Measurements from ENCODE around the gene CFP.

The CFP gene

GRCh38 chrX:47597222-47597621 is 32.5 kb downstream of the CFP start:
- no peak for TF ChIP-seq CTCF (conservative IDR thresholded peaks at IDR 0.05; ENCODE audit: low read depth, low read length)
- no peak for DNase-seq (ENCODE audit: low read depth)
- H3K4me3 ChIP-seq (ENCODE audit: low read length), result no peak overlapping the region

DNA sequence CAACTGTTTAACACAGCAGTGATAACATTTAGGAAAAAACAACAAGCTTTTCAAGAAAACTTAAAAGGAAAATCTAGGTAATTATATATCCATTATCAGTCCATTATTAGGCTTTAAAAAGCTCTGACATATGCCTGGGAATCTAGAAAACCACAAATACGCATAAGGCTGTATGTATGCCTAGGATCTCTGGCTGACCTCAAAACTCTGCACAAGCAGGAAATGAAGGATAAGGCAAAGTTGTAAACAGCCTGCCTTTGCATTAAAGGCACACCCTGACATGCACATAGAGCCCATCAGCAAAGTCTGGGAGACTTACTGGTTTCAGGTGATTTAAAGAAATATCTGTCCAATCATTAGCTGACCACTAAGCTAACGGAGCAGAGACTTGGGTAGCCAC is 33.5 kb downstream of the CFP start:
- H3K4me3 ChIP-seq (ENCODE audit: low read length), result no peak overlapping the region
- DNase-seq (ENCODE audit: low read depth), result no peak
- TF ChIP-seq CTCF (conservative IDR thresholded peaks at IDR 0.05; ENCODE audit: low read depth, low read length), result no peak

DNA sequence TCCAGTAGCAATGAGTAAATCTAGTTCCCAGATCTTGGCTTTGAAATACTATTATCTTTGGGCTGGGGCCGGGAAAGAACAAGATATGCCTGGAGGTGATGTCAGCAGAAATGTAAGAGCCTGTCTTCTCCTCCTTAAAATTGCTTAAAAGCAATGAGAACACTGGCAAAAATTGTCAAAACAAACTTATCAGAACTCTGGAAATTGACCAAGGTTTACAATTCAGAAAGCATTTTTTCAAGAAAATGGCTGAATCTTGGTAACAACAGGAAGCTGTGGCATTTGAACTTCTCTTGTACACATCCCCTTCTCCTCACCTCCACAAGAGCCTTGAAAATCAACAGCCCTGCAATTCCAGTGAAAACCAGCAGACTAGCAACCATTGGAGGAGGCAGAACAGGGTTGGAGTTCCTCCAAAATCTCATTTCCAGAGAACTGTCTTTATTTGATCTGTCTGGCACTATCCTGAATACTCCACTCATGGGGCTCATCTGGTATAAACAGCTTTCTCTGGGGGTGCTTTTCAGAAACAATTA is 33.9 kb downstream of the CFP start:
- DNase-seq (ENCODE audit: low read depth), result no peak
- no peak overlapping the region for H3K4me3 ChIP-seq (ENCODE audit: low read length)
- TF ChIP-seq CTCF (conservative IDR thresholded peaks at IDR 0.05; ENCODE audit: low read depth, low read length), result no peak

GRCh38 chrX:47593522-47593921 is 36.2 kb downstream of the CFP start:
- TF ChIP-seq CTCF (conservative IDR thresholded peaks at IDR 0.05; ENCODE audit: low read depth, low read length), result no peak
- no peak overlapping the region for H3K4me3 ChIP-seq (ENCODE audit: low read length)
- no peak for DNase-seq (ENCODE audit: low read depth)

DNA sequence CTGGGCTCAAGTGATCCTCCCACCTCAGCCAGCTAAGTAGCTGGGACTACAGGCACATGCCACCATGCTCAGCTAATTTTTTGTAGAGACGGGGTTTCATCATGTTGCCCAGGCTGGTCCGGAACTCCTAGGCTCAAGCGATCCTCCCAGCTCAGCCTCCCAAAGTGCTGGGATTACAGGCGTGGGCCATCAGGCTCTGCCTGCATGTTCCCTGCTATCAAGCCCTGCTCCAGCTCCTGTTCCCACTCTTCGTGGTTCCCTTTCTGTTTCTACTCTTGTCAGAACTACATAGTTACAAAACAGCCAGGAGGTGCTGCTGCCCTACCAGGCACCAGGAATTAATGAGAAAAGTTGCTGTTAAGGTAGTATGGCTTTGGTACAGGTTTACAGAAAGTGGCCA is 38.7 kb downstream of the CFP start:
- no peak for DNase-seq (ENCODE audit: low read depth)
- H3K4me3 ChIP-seq (ENCODE audit: low read length), result no peak overlapping the region
- TF ChIP-seq CTCF (conservative IDR thresholded peaks at IDR 0.05; ENCODE audit: low read depth, low read length), result no peak

DNA sequence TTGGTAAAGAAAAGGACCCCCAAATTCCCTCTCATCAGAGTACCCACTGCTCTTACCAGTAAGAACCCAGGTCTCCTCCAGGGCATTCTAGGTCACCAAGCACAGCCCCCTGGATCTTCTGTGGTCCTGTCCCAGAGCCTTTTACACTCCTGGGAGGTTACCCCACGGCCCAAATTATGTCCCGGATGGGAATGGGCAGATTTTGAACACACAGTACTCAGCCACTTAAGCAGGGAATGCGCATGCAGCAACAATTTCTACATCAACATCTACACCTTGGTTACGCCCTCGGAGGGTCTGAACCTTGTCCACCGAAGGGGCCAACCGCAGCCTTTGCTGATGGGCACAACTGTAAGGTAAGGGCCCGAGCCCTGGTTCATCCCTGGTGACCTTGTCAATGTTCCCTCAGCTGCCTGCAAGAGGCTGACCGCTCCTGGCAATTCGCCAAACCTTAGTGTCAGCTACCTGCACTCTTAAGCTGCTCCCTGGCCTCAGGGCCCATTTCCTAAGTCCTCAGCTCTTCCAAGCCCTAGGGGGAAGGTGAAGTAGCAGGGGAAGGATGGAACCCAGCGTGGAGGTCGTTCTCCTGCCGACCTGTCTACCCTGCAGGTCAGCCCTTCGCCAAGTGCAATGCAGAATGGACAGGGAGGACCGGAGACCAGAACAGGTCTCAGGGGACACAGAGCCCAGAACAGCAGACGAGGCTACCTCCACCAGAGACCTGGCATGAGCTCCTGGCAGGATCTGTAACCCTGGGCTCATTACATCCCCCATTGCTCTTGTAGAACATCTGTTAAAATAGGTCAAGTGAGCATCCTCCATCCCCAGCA is 41.6 kb downstream of the CFP start:
- no peak for DNase-seq (ENCODE audit: low read depth)
- no peak overlapping the region for H3K4me3 ChIP-seq (ENCODE audit: low read length)
- no peak for TF ChIP-seq CTCF (conservative IDR thresholded peaks at IDR 0.05; ENCODE audit: low read depth, low read length)

Measured in retinal pigment epithelial cell (primary cell).